ENCODE data around the gene AP3B1.
"Not testable (repeated sequence)": the region's sequence is repeated elsewhere in the genome, so short reads cannot be mapped to it uniquely, and the experiment has no call there.

The AP3B1 gene

GRCh38 chr5:78151594-78152271, 142.8 kb downstream of the AP3B1 start:
- no peak for DNase-seq (ENCODE audit: low spot score)

GRCh38 chr5:78137290-78137689, 157.2 kb downstream of the AP3B1 start:
- DNase-seq (ENCODE audit: low spot score) = no peak

- no peak for DNase-seq (ENCODE audit: low spot score)
These were observed 161.1 kb downstream of the AP3B1 start for GRCh38 chr5:78133423-78133822.

GRCh38 chr5:78132507-78132906, 162.0 kb downstream of the AP3B1 start:
- no peak for DNase-seq (ENCODE audit: low spot score)

GRCh38 chr5:78129597-78129996, 164.9 kb downstream of the AP3B1 start:
- DNase-seq (ENCODE audit: low spot score) = no peak

GRCh38 chr5:78127875-78128274, 166.6 kb downstream of the AP3B1 start:
- no peak for DNase-seq (ENCODE audit: low spot score)

- DNase-seq (ENCODE audit: low spot score) = no peak
These were observed 168.0 kb downstream of the AP3B1 start for GRCh38 chr5:78126536-78126935.

- DNase-seq (ENCODE audit: low spot score) = no peak
These were observed 178.3 kb downstream of the AP3B1 start for GRCh38 chr5:78116167-78116566.

GRCh38 chr5:78113689-78114264, 180.7 kb downstream of the AP3B1 start:
- DNase-seq (ENCODE audit: low spot score) = peak; percentile 54

GRCh38 chr5:78112931-78113330, 181.6 kb downstream of the AP3B1 start:
- DNase-seq (ENCODE audit: low spot score) = no peak

- DNase-seq (ENCODE audit: low spot score) = no peak
These were observed 184.6 kb downstream of the AP3B1 start for GRCh38 chr5:78109891-78110324.

- DNase-seq (ENCODE audit: low spot score) = no peak
These were observed 185.9 kb downstream of the AP3B1 start for GRCh38 chr5:78108564-78108963.

- DNase-seq (ENCODE audit: low spot score) = no peak
These were observed 191.1 kb downstream of the AP3B1 start for GRCh38 chr5:78103232-78103918.

GRCh38 chr5:78102500-78102899, 192.0 kb downstream of the AP3B1 start:
- DNase-seq (ENCODE audit: low spot score) = no peak

- no peak for DNase-seq (ENCODE audit: low spot score)
These were observed 199.4 kb downstream of the AP3B1 start for GRCh38 chr5:78095125-78095524.

- DNase-seq (ENCODE audit: low spot score) = no peak
These were observed 204.5 kb downstream of the AP3B1 start for GRCh38 chr5:78090002-78090401.

- no peak for DNase-seq (ENCODE audit: low spot score)
These were observed 215.6 kb downstream of the AP3B1 start for GRCh38 chr5:78078858-78079257.

GRCh38 chr5:78077369-78078068, 217.0 kb downstream of the AP3B1 start:
- DNase-seq (ENCODE audit: low spot score) = no peak

GRCh38 chr5:78076351-78076750, 218.1 kb downstream of the AP3B1 start:
- DNase-seq (ENCODE audit: low spot score) = no peak

GRCh38 chr5:78075301-78075700, 219.2 kb downstream of the AP3B1 start:
- DNase-seq (ENCODE audit: low spot score) = no peak

- not testable (repeated sequence) for DNase-seq (ENCODE audit: low spot score)
These were observed 223.8 kb downstream of the AP3B1 start for GRCh38 chr5:78070691-78071090.

GRCh38 chr5:78067581-78067980, 226.9 kb downstream of the AP3B1 start:
- not testable (repeated sequence) for DNase-seq (ENCODE audit: low spot score)

- not testable (repeated sequence) for DNase-seq (ENCODE audit: low spot score)
These were observed 227.8 kb downstream of the AP3B1 start for GRCh38 chr5:78066722-78067121.

All from pons (tissue), 1 donor.